Endometrial microvascular endothelial cells (primary cell): Measurements from ENCODE around the gene STARD13. TPM values are rescaled to one million over a fixed set of nuclear protein-coding genes. Genes with fewer than 3 reads are reported as not detected.

Experiments used
- in situ Hi-C: cut with HindIII; loops from 2 replicates; pipeline ENCODE4 v1.10.0; 2017; ENCODE audit warnings: low sequenced_read_pairs, low pct_unique_long_range_greater_than_20kb; ENCODE audit errors: inconsistent ontology term
- total RNA-seq: library from RNA; depleted of rRNA; stranded (reverse); fragments of >200 nt; gene quantifications from one replicate; pipeline ENCODE4 v1.2.3, GENCODE V29; 2015; ENCODE audit errors: inconsistent ontology term

Gene STARD13
- total RNA-seq, 1 donor from 2014 or later = 19.1 TPM

- in situ Hi-C loops = no loop called here
Observed at GRCh38 chr13:33091415-33091774, 194.2 kb downstream of the STARD13 start.

GRCh38 chr13:33090755-33091414, 194.7 kb downstream of the STARD13 start:
- in situ Hi-C loops = no loop called here

GRCh38 chr13:33089311-33089710, 196.2 kb downstream of the STARD13 start:
- in situ Hi-C loops = no loop called here

GRCh38 chr13:33087790-33088189, 197.8 kb downstream of the STARD13 start:
- in situ Hi-C loops = no loop called here

- in situ Hi-C loops = no loop called here
Observed at GRCh38 chr13:33087091-33087490, 198.5 kb downstream of the STARD13 start.

GRCh38 chr13:33083054-33083453, 202.5 kb downstream of the STARD13 start:
- in situ Hi-C loops = no loop called here

- in situ Hi-C loops = no loop called here
Observed at GRCh38 chr13:33081666-33082065, 203.9 kb downstream of the STARD13 start.

GRCh38 chr13:33080972-33081590, 204.5 kb downstream of the STARD13 start:
- in situ Hi-C loops = no loop called here

- in situ Hi-C loops = no loop called here
Observed at GRCh38 chr13:33079960-33080359, 205.6 kb downstream of the STARD13 start.

GRCh38 chr13:33078263-33078662, 207.3 kb downstream of the STARD13 start:
- in situ Hi-C loops = no loop called here

- in situ Hi-C loops = no loop called here
Observed at GRCh38 chr13:33076001-33076992, 209.3 kb downstream of the STARD13 start.

- in situ Hi-C loops = no loop called here
Observed at GRCh38 chr13:33073338-33073737, 212.2 kb downstream of the STARD13 start.

GRCh38 chr13:33072759-33073158, 212.8 kb downstream of the STARD13 start:
- in situ Hi-C loops = no loop called here

- in situ Hi-C loops = no loop called here
Observed at GRCh38 chr13:33072282-33072681, 213.3 kb downstream of the STARD13 start.

- in situ Hi-C loops = no loop called here
Observed at GRCh38 chr13:33070713-33071112, 214.8 kb downstream of the STARD13 start.

- in situ Hi-C loops = no loop called here
Observed at GRCh38 chr13:33069365-33069764, 216.2 kb downstream of the STARD13 start.

- in situ Hi-C loops = no loop called here
Observed at GRCh38 chr13:33066329-33066728, 219.2 kb downstream of the STARD13 start.

- in situ Hi-C loops = no loop called here
Observed at GRCh38 chr13:33060815-33061214, 224.7 kb downstream of the STARD13 start.

- in situ Hi-C loops = no loop called here
Observed at GRCh38 chr13:33058776-33059327, 226.7 kb downstream of the STARD13 start.
